ENCODE measurements around the gene IL36G. TPM values are rescaled to one million over a fixed set of nuclear protein-coding genes. Genes with fewer than 3 reads are reported as not detected.

IL36G gene
- total and polyA plus RNA-seq, 2 of the 13 experiments (the other 11 are each of a cell fraction or from before 2014, with no cell fraction given) = not detected

DNA sequence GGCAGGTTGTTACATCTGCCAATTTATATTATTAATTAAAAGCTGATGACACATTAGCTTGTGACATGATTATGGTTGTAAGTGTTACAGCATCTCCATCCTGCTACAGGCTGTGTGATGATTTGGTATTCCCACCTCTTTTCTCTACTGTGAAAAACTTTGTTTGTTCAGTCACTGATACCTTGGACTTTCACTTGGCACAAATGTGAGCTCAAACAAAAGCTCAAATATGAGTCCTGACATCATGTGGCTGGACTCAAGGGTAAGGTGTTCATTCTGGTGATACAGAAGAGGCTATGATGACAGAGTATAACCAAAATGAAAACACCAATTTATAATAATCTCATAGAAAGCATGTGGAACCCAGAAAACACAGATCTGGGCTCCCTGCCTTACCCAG, 16.0 kb downstream of the IL36G start:
- Histone ChIP-seq H3K27ac (ENCODE audit: extremely low read length, insufficient read depth, low read length) (no peak overlapping the region), H3K9ac (ENCODE audit: insufficient read depth, low read depth, low read length) (no peak overlapping the region), H3K4me3 (replicated peaks in 1 of 3; ENCODE audit: insufficient read depth in 1 of 3, low read depth in 2 of 3, low read length in 3 of 3) (no peak overlapping the region), H3K9me3 (ENCODE audit: low read length) (no peaks in the 10 kb centered on the region), H3K36me3 (replicated peaks in 1 of 2; ENCODE audit: control insufficient read depth in 1 of 2, insufficient read depth in 2 of 2, low read length in 2 of 2) (no peaks in the 10 kb centered on the region), H4K20me1 (ENCODE audit: insufficient read depth, low read length) (no peaks in the 10 kb centered on the region), H3K4me2 (ENCODE audit: low read depth, low read length) (no peak overlapping the region), H3K79me2 (ENCODE audit: insufficient read depth, low read length) (no peaks in the 10 kb centered on the region), H2AFZ (ENCODE audit: low read length) (no peak overlapping the region), H3K27me3 (ENCODE audit: control insufficient read depth in 1 of 2, insufficient read depth in 2 of 2, low read length in 2 of 2) (no peaks in the 10 kb centered on the region; a peak in 1 of 5 replicates), H3K4me1 (ENCODE audit: insufficient read depth, low read length) (peaks cover 14% of the 10 kb centered on the region)
- peak; percentile 91 for ATAC-seq
- ChIA-PET POLR2A (no interaction called here), CTCF (ENCODE audit: low intra/inter-chr PET ratio, low total read pairs) (no interaction called here)
- peak; percentile 70 for DNase-seq (ENCODE audit: low spot score)
- in situ Hi-C loops (cut with HindIII; ENCODE audit: extremely low pct_ligation_motif_present, low pct_unique_long_range_greater_than_20kb) = no loop called here
- intact Hi-C loops (cut with micrococcal nuclease; ENCODE audit: unreplicated experiment) = no loop called here
- FAIRE-seq = no peak
- BruUV-seq (replicated peaks) = no TSS peak
- TF ChIP-seq HNF4G (IDR thresholded peaks at IDR 0.05; ENCODE audit: borderline replicate concordance, low read depth, low read length) (0 out of 2 replicates have a peak, but pooled peaks have one; percentile 51), HNF4G (CRISPR knock-in tag; IDR thresholded peaks at IDR 0.05; ENCODE audit: borderline replicate concordance, low read depth) (no peak), STAT5B (CRISPR knock-in tag; IDR thresholded peaks at IDR 0.05) (no peak), HNF4A (CRISPR knock-in tag; IDR thresholded peaks at IDR 0.05) (peak; percentile 77), MED1 (CRISPR knock-in tag; IDR thresholded peaks at IDR 0.05) (no peak), KDM2A (CRISPR knock-in tag; IDR thresholded peaks at IDR 0.05; ENCODE audit: borderline replicate concordance, low read depth) (no peak), HOMEZ (CRISPR knock-in tag; IDR thresholded peaks at IDR 0.05; ENCODE audit: low read depth) (no peak), PPARG (CRISPR knock-in tag; conservative IDR thresholded peaks at IDR 0.05) (no peak), ZNF790 (CRISPR knock-in tag; IDR thresholded peaks at IDR 0.05; ENCODE audit: borderline replicate concordance) (no peak), HOXA3 (CRISPR knock-in tag; IDR thresholded peaks at IDR 0.05) (peak; percentile 53; the same call in 1 of the 2 replicates), CREM (IDR thresholded peaks at IDR 0.05) (peak; percentile 38; the same call in 1 of the 2 replicates), CREM (CRISPR knock-in tag; IDR thresholded peaks at IDR 0.05) (no peak), SALL1 (CRISPR knock-in tag; IDR thresholded peaks at IDR 0.05) (peak; percentile 37; the same call in 1 of the 2 replicates), SOX13 (IDR thresholded peaks at IDR 0.05) (no peak), SOX13 (CRISPR knock-in tag; conservative IDR thresholded peaks at IDR 0.05 in 1 of 2, IDR thresholded peaks at IDR 0.05 in 1 of 2) (peak in 1 of 2 experiments; percentile 44; a peak in 1 of 4 replicates), FOXA1 (IDR thresholded peaks at IDR 0.05) (no peak), FOXA1 (CRISPR knock-in tag; IDR thresholded peaks at IDR 0.05) (0 out of 2 replicates have a peak, but pooled peaks have one; percentile 24), GATAD2A (CRISPR knock-in tag; IDR thresholded peaks at IDR 0.05) (0 out of 2 replicates have a peak, but pooled peaks have one; percentile 25), ARID5B (CRISPR knock-in tag; IDR thresholded peaks at IDR 0.05) (peak; percentile 52; the same call in 1 of the 2 replicates), ZNF775 (CRISPR knock-in tag; IDR thresholded peaks at IDR 0.05; ENCODE audit: borderline replicate concordance) (no peak), ARNTL (CRISPR knock-in tag; IDR thresholded peaks at IDR 0.05) (no peak), ATF1 (CRISPR knock-in tag; IDR thresholded peaks at IDR 0.05) (0 out of 2 replicates have a peak, but pooled peaks have one; percentile 21)

Data from HepG2 (cell line).